GM06990 (cell line): ENCODE measurements around the gene MLIP.

ENCODE experiments used
- DNase-seq: peaks from one replicate; pipeline ENCODE4 v3.0.0-alpha.2; 2011; ENCODE audit not compliant: insufficient read length; ENCODE audit errors: extremely low read depth
- H3K27me3 ChIP-seq: replicated peaks from 2 replicates; pipeline ENCODE4 v1.6.0; 2011; ENCODE audit warnings: low read length; ENCODE audit not compliant: control insufficient read depth, insufficient read depth
- H3K36me3 ChIP-seq: 2 replicates; pipeline ENCODE4 v1.5.1; 2011; ENCODE audit warnings: low read length; ENCODE audit not compliant: control insufficient read depth, insufficient read depth
- H3K4me3 ChIP-seq: replicated peaks from 2 replicates; pipeline ENCODE4 v1.5.1; 2011; ENCODE audit warnings: low read depth, mild to moderate bottlenecking, control low read depth, low read length
- TF ChIP-seq, protein P1 (sequence below): IDR thresholded peaks from 2 replicates; pipeline ENCODE4 v1.5.1; 2011; ENCODE audit warnings: low read length, control low read depth, mild to moderate bottlenecking, inconsistent platforms; ENCODE audit not compliant: insufficient read depth, poor library complexity, severe bottlenecking

MLIP gene

DNA sequence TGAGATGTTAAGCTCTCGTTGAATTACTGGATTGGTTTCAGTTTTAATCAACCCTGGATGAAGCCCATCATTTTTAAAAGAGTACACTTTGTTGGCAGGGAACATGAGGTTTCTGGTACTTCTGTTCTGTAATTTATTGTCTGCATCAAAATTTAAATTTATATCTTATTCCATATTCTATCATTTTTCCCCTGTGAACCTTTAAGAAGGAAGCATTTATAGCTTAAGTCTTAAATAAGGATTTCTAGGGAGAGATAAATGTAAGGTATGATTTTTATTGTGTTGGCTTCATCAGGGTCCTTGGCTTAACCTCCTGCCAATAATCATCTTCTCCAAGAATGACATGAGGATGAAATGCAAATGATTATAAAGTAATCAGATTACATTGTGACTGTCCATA lies 40.6 kb downstream of the MLIP start:
- H3K36me3 ChIP-seq, result no peaks in the 10 kb centered on the region
- DNase-seq, result no peak
- H3K27me3 ChIP-seq, result no peaks in the 10 kb centered on the region; the same call in 1 of the 2 replicates
- TF ChIP-seq, protein P1, sequence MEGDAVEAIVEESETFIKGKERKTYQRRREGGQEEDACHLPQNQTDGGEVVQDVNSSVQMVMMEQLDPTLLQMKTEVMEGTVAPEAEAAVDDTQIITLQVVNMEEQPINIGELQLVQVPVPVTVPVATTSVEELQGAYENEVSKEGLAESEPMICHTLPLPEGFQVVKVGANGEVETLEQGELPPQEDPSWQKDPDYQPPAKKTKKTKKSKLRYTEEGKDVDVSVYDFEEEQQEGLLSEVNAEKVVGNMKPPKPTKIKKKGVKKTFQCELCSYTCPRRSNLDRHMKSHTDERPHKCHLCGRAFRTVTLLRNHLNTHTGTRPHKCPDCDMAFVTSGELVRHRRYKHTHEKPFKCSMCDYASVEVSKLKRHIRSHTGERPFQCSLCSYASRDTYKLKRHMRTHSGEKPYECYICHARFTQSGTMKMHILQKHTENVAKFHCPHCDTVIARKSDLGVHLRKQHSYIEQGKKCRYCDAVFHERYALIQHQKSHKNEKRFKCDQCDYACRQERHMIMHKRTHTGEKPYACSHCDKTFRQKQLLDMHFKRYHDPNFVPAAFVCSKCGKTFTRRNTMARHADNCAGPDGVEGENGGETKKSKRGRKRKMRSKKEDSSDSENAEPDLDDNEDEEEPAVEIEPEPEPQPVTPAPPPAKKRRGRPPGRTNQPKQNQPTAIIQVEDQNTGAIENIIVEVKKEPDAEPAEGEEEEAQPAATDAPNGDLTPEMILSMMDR, result no peak
- H3K4me3 ChIP-seq, result no peak overlapping the region

DNA sequence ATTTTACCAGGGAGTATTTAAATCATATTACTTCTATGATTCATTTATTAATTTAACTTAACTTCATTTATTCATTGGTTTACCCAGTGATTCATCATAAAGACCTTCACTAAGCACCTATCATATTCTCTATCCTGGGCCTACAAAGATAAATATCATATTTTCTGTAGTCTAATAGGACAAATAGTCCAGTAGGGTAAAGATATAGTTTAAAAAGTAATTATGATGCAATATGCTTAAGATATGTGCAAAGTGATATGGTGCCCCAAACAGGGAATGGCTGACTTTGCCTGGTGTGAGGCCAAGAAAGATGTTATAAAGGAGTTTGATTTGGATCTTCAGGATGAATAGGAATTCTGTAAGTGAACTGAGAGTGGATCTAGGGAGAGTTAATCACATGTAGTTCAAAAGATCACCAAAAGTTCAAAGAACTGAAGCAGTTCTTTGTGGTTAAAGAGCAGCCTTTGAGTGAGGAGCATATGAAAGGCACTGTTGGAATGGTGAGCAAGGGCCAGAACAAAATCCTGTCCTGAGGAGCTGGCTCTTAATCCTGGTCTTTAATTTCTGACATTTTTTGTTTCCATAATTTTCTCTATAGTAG lies 45.5 kb downstream of the MLIP start:
- DNase-seq, result no peak
- no peaks in the 10 kb centered on the region for H3K36me3 ChIP-seq
- no peaks in the 10 kb centered on the region for H3K27me3 ChIP-seq
- no peak overlapping the region for H3K4me3 ChIP-seq
- TF ChIP-seq, protein P1, result no peak

DNA sequence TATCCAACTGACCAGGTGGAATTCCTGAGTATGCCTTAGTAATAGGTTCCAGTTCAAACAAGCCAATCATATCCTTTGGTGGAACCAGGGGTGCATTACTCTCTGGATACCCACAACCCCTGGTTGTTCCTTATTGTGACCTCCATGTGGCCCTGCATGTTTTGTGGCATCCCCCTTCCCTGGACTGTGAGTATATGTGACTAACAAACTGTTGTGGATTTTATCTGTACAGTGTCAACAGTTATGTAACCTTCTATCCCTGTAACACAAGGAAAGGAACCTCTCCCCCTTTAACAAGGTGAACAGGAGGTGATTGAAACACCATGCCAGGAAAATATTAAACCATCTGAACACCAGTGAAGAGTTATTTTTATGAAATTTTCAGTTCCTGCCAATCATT lies 46.2 kb downstream of the MLIP start:
- Histone ChIP-seq H3K4me3 (no peak overlapping the region), H3K36me3 (no peaks in the 10 kb centered on the region), H3K27me3 (no peaks in the 10 kb centered on the region)
- DNase-seq, result no peak
- TF ChIP-seq, protein P1, result no peak

DNA sequence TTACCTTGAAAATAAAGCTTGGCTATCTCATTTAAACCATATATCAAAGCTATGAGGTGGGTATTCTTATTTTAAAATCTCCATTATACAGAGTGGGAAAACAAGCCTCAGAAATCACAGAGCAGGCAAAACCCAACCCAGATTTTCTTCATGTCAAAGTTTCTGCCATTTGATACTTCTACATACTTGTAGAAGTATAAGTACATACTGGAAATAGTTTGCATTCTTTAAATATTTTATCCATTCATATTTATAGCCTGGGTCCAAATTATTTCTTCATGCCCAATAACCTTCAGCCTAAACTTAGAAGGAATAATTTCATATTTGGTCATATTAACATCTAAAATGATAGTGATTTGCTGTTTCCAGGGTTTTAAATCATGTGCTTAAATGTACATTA lies 61.8 kb downstream of the MLIP start:
- no peaks in the 10 kb centered on the region for H3K27me3 ChIP-seq
- DNase-seq, result no peak

DNA sequence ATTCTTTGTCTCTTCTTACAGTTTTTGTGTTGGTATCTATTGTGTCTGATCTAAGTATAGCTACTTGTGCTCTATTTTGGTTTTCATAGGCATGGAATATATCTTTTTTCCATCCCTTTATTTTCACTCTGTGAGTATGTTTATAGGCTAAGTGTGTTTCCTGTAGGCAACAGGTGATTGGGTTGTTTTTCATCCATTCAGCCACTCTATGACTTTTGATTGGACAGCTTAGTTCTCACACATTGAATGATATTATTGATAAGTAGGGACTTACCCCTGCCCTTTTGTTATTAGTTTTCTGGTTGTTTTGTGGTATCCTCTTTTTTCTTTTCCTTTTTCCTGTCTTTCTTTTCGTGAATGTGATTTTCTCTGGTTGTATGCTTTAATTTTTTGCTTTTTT lies 67.9 kb downstream of the MLIP start:
- Histone ChIP-seq H3K4me3 (no peak overlapping the region), H3K27me3 (no peaks in the 10 kb centered on the region), H3K36me3 (no peaks in the 10 kb centered on the region)
- TF ChIP-seq, protein P1, result no peak
- DNase-seq, result no peak

More for the DNA sequence above, 61.8 kb downstream of the MLIP start:
- TF ChIP-seq, protein P1, result no peak
- Histone ChIP-seq H3K36me3 (no peaks in the 10 kb centered on the region), H3K4me3 (no peak overlapping the region)

DNA sequence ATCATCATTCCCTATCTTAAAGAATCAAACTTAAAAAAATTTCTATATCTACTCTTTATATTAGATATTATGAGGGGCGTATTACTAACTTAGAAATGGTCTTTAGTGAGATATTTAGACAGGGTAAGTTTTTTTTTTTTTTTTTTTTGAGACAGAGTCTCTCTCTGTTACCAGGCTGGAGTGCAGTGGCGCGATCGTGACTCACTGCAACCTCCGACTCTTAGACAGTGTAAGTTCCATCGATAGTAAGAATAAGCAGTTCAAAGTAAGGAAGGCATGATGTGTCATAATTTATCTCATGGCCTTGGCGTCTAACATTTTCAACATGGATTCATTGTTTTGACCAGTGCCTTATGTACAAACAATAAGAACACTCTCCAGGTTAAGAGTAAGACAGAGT lies 72.4 kb downstream of the MLIP start:
- Histone ChIP-seq H3K4me3 (no peak overlapping the region), H3K27me3 (no peaks in the 10 kb centered on the region), H3K36me3 (no peaks in the 10 kb centered on the region)
- TF ChIP-seq, protein P1, result no peak
- DNase-seq, result no peak
